A549 (cell line): ENCODE data around the gene ARMC7.

Experiments used
- CTCF ChIP-seq: fragments of >200 bp; sonication (Bioruptor Twin); formaldehyde crosslinking; IDR thresholded peaks from 3 replicates; pipeline ENCODE4 v1.5.1; 2016
- ELK1 ChIP-seq: fragments of 150-350 bp; IDR thresholded peaks from 2 replicates; pipeline ENCODE4 v1.6.1; 2014; ENCODE audit warnings: low read depth, mild to moderate bottlenecking, low read length
- MYC ChIP-seq: IDR thresholded peaks from 2 replicates; pipeline ENCODE4 v1.6.1; 2012; ENCODE audit warnings: mild to moderate bottlenecking, inconsistent platforms, low read length, improper control_type of control experiment, borderline replicate concordance
- POLR2A ChIP-seq: IDR thresholded peaks from 2 replicates; pipeline ENCODE4 v1.6.1; 2012; ENCODE audit warnings: mild to moderate bottlenecking, low read length
- RAD21 ChIP-seq, 2 experiments: fragments of >200 bp in 1 of 2; sonication (Bioruptor Twin) in 1 of 2; formaldehyde crosslinking in 1 of 2; IDR thresholded peaks in 1 of 2; conservative IDR thresholded peaks in 1 of 2; 2 replicates in 1 of 2; 3 replicates in 1 of 2; pipeline ENCODE4 v1.6.1; 2012 to 2018; ENCODE audit warnings: inconsistent platforms in 1 of 2
- RFX5 ChIP-seq: fragments of 450-650 bp; IDR thresholded peaks from 2 replicates; pipeline ENCODE4 v1.7.1; 2014; ENCODE audit warnings: antibody characterized with exemption, mild to moderate bottlenecking, moderate library complexity

- TF ChIP-seq MYC (no peak), CTCF (no peak), RAD21 (conservative IDR thresholded peaks at IDR 0.05 in 1 of 2, IDR thresholded peaks at IDR 0.05 in 1 of 2) (no peak), ELK1 (no peak), RFX5 (no peak), POLR2A (no peak)
Observed at GRCh38 chr17:75086496-75087181, 23.1 kb upstream of the ARMC7 start.
